Adrenal gland (tissue), 5 donors: Measurements from ENCODE around the gene OR2T3.
"Not testable (repeated sequence)": the region's sequence is repeated elsewhere in the genome, so short reads cannot be mapped to it uniquely, and the experiment has no call there.

ENCODE experiments used
- CTCF ChIP-seq, 6 experiments: fragments of 450-650 bp in 4 of 6; fragments of 200-600 bp in 2 of 6; sonication (generic) in 1 of 6; IDR thresholded peaks; 1 replicate in 5 of 6; 2 replicates in 1 of 6; pipeline versions ENCODE4 v1.5.1 to v1.8.0; 2016 to 2021; ENCODE audit warnings: antibody characterized with exemption in 6 of 6, mild to moderate bottlenecking in 2 of 6, moderate library complexity in 1 of 6
- POLR2A ChIP-seq, 2 donors: fragments of 450-650 bp; IDR thresholded peaks; one replicate each; pipeline ENCODE4 v1.6.1; 2017; ENCODE audit warnings: antibody characterized with exemption in 2 of 2, mild to moderate bottlenecking in 2 of 2, moderate library complexity in 1 of 2
- donor health status: DM: no; HTN: no; CAD: no.

- TF ChIP-seq POLR2A, CTCF (IDR thresholded peaks at IDR 0.05): not testable (repeated sequence)
These were observed 45.0 kb upstream of the OR2T3 start for GRCh38 chr1:248428192-248428533.
